ENCODE measurements around the gene ASCC1.
"Not testable (repeated sequence)": the region's sequence is repeated elsewhere in the genome, so short reads cannot be mapped to it uniquely, and the experiment has no call there.

GRCh38 chr10:72108004-72108370 lies 108.1 kb downstream of the ASCC1 start:
- not testable (repeated sequence) for TF ChIP-seq CTCF (conservative IDR thresholded peaks at IDR 0.05 in 1 of 2, IDR thresholded peaks at IDR 0.05 in 1 of 2; ENCODE audit: low read depth in 1 of 2, low read length in 2 of 2); EZH2 (IDR thresholded peaks at IDR 0.05; ENCODE audit: low read length, missing control alignments)
